ENCODE results near the gene GPX8.

The GPX8 gene

GRCh38 chr5:55180016-55180415, 20.0 kb downstream of the GPX8 start:
- Mint-ChIP-seq H3K27ac (no peak overlapping the region), H3K9me3 (no peaks in the 10 kb centered on the region), H3K27me3 (peaks cover 69% of the 10 kb centered on the region), H3K36me3 (no peaks in the 10 kb centered on the region), H3K4me3 (no peak overlapping the region), H3K4me1 (peaks cover 23% of the 10 kb centered on the region)
- DNase-seq, result no peak
- CTCF ChIA-PET, result no interaction called here

- Mint-ChIP-seq H3K9me3 (no peaks in the 10 kb centered on the region), H3K4me1 (no peaks in the 10 kb centered on the region), H3K36me3 (no peaks in the 10 kb centered on the region), H3K27me3 (peaks cover 52% of the 10 kb centered on the region), H3K27ac (no peak overlapping the region), H3K4me3 (no peak overlapping the region)
- no peak for DNase-seq
- CTCF ChIA-PET, result interaction anchor here (0.6 to 2.0 kb wide), 6 partner anchors 16 to 1688 kb away, joined by 3 to 6 read pairs (median 4); partner anchors contain the start of genes CCNO and MCIDAS
Observed at GRCh38 chr5:55187370-55187769, 27.4 kb downstream of the GPX8 start.

- Mint-ChIP-seq H3K27me3 (peaks cover 60% of the 10 kb centered on the region), H3K9me3 (no peaks in the 10 kb centered on the region), H3K4me1 (no peaks in the 10 kb centered on the region), H3K36me3 (no peaks in the 10 kb centered on the region), H3K4me3 (no peak overlapping the region), H3K27ac (no peak overlapping the region)
- CTCF ChIA-PET, result interaction anchor here (0.7 to 2.0 kb wide), 3 partner anchors 13 to 18 kb away, joined by 3 to 6 read pairs (median 4); no protein-coding TSS in a partner anchor
- DNase-seq, result no peak
Observed at GRCh38 chr5:55188656-55189540, 28.9 kb downstream of the GPX8 start.

GRCh38 chr5:55191165-55191564, 31.2 kb downstream of the GPX8 start:
- H3K27ac Mint-ChIP-seq, result no peak overlapping the region
- CTCF ChIA-PET, result no interaction called here
- H3K36me3 Mint-ChIP-seq, result no peaks in the 10 kb centered on the region
- no peaks in the 10 kb centered on the region for H3K9me3 Mint-ChIP-seq
- DNase-seq, result no peak
- H3K4me1 Mint-ChIP-seq, result no peaks in the 10 kb centered on the region
- H3K4me3 Mint-ChIP-seq, result no peak overlapping the region
- H3K27me3 Mint-ChIP-seq, result peaks cover 59% of the 10 kb centered on the region

GRCh38 chr5:55205001-55205400, 45.0 kb downstream of the GPX8 start:
- Mint-ChIP-seq H3K27me3 (peaks cover 55% of the 10 kb centered on the region), H3K4me3 (no peak overlapping the region), H3K9me3 (no peaks in the 10 kb centered on the region), H3K36me3 (no peaks in the 10 kb centered on the region), H3K27ac (no peak overlapping the region), H3K4me1 (peaks cover 3% of the 10 kb centered on the region)
- DNase-seq, result no peak
- CTCF ChIA-PET, result interaction anchor here (0.9 kb wide), 1 partner anchor 80 kb away, joined by 4 read pairs; no protein-coding TSS in a partner anchor

- CTCF ChIA-PET, result interaction anchor here (1.1 kb wide), 1 partner anchor 52 kb away, joined by 4 read pairs; the partner anchor contains the start of gene GPX8
- no peaks in the 10 kb centered on the region for H3K9me3 Mint-ChIP-seq
Observed at GRCh38 chr5:55211184-55211874, 51.4 kb downstream of the GPX8 start.

More at GRCh38 chr5:55211184-55211874, 51.4 kb downstream of the GPX8 start:
- H3K36me3 Mint-ChIP-seq, result no peaks in the 10 kb centered on the region
- no peak overlapping the region for H3K27ac Mint-ChIP-seq
- no peak for DNase-seq
- peaks cover 68% of the 10 kb centered on the region for H3K27me3 Mint-ChIP-seq
- no peak overlapping the region for H3K4me3 Mint-ChIP-seq
- H3K4me1 Mint-ChIP-seq, result peaks cover 3% of the 10 kb centered on the region
